NB4 (cell line): ENCODE results near the gene ZBTB5.

Experiments
- TF ChIP-seq, protein P1 (sequence below): IDR thresholded peaks from one replicate; pipeline ENCODE4 v1.5.1; 2012; ENCODE audit warnings: low read depth, low read length
- TF ChIP-seq, protein P2 (sequence below): IDR thresholded peaks from 2 replicates; pipeline ENCODE4 v1.6.1; 2011; ENCODE audit warnings: low read depth, low read length

DNA sequence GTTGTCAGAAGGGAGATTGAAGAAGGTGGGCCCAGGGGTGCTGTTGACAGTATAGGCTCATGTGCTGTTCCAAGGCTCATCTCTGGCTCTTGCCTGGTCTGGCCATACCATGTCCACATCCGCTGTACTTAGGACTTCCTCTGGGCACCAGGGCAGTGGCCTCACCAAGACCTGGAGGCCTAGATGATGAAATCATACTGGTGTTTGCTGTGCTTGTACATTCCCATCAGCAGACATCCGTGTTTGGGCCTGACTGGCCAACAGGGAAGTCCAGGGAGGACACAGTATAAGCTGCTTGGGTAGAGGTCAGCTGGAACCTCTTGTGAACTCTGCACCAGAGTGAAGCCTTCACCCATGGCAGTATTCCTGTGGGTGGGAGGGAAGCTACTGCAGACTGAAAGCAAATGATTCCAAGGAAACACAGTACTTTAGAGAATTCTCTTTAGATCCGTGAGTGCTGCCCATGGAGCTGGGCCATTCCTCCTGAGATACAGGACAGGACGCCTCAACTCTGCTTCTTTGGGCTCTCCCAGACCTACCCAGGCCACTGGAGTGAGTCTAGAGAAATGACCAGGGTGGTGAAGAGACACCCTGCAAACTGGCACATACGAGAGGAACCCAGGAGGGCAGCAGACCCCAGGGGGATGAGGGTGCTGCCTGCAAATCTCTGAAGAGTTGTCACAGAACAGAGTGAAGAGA lies 43.0 kb upstream of the ZBTB5 start:
- TF ChIP-seq, protein P1, sequence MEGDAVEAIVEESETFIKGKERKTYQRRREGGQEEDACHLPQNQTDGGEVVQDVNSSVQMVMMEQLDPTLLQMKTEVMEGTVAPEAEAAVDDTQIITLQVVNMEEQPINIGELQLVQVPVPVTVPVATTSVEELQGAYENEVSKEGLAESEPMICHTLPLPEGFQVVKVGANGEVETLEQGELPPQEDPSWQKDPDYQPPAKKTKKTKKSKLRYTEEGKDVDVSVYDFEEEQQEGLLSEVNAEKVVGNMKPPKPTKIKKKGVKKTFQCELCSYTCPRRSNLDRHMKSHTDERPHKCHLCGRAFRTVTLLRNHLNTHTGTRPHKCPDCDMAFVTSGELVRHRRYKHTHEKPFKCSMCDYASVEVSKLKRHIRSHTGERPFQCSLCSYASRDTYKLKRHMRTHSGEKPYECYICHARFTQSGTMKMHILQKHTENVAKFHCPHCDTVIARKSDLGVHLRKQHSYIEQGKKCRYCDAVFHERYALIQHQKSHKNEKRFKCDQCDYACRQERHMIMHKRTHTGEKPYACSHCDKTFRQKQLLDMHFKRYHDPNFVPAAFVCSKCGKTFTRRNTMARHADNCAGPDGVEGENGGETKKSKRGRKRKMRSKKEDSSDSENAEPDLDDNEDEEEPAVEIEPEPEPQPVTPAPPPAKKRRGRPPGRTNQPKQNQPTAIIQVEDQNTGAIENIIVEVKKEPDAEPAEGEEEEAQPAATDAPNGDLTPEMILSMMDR = no peak
- TF ChIP-seq, protein P2, sequence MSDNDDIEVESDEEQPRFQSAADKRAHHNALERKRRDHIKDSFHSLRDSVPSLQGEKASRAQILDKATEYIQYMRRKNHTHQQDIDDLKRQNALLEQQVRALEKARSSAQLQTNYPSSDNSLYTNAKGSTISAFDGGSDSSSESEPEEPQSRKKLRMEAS = no peak
